ENCODE measurements around the gene ZNF268.

- TF ChIP-seq CREB3 (CRISPR knock-in tag; IDR thresholded peaks at IDR 0.05) (no peak), EP300 (IDR thresholded peaks at IDR 0.05; ENCODE audit: low read depth in 2 of 2, low read length in 2 of 2) (no peak), EP300 (CRISPR knock-in tag; IDR thresholded peaks at IDR 0.05; ENCODE audit: borderline replicate concordance) (no peak)
These were observed 82.9 kb downstream of the ZNF268 start for GRCh38 chr12:133264173-133264572.

Measured in HepG2 (cell line).